Measurements from ENCODE around the gene AQP2.

AQP2 gene

DNA sequence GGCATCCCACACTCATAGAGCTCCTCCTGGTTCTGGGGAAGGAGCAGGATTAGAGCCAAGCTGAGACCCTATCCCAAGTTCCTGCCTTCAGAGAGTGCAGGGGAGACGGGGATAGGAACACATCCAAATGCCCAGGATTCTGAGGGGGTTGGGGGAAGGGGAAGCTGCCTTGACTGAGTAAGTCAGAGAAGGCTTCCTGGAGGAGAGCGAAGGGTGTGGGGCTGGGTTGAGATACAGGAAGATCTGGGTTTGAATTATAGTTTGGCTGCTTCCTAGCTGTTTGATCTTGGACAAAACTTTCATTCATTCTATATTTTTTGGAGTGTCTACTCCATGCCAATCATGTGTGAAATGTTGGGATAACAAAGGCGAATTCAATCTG, 8.0 kb upstream of the AQP2 start:
- DNase-seq, result no peak

DNA sequence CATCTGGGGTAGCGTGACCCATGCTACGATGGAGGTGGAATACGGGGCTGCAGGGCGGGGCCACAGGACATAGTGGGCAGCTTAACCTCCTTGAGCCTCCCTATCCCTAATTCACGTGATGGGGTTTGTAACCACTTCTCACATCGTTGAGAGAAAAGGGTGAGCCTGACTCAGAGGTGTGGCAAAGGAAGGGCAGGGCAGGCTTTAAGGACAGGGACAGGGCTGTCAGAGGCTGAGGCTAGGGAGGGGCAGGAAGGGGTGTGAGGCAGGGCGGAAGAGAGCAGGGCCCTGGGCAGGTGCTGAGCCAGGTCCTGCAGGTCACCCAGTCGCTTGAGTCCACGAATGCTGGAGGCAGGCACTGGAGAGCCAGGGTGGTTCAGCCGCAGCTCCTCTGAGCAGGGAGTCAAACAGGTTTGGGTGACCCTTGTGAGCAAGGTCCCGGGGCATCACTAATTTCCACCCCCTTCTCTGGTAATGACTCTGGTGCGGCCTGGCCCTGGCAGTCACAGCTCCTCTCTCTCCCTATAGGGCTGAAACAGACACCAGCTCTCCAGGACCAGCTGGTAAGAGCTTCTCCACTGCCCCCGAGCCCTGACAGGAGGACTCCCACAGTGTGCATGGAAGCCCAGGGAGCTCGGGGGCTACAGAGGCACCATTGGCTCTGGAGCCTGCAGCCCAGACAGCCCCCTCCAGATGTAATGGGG, 7.5 kb upstream of the AQP2 start:
- no peak for DNase-seq

DNA sequence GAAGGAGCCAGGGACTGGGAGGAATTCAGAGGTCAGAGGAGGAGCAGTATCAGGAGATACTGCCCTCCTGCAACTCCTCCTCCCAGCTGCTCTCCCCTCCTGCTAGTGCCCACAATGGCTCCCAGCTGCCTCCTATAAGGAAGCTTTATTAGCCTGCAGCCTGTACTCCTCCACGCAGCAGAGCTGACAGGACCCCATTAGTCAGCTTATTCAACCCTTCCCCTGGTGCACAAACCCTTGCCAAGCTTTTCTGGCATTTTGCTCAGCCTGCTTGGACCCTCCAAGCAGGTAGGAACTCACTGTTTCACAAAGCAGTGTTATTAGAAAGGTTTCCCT, 6.9 kb upstream of the AQP2 start:
- no peak for DNase-seq

DNA sequence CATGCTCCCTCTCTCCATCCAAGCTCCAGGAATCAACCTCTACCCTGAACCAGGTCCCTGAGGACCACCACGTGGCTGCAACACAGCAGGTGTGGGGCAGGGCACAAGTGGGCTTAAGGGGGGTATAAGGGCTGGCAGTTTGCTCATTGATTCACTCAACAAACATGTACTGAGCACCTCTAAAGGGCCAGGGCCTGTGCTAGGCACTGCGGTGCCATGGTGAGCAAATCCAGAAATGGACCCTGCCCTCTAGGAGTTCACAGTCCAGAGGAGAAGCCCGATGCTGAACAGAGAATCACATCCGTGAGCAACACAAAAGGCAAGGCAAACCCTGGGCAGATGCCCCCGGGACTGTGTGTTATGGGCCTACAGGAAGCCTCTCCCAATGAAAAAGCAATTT, 6.5 kb upstream of the AQP2 start:
- DNase-seq, result no peak

DNA sequence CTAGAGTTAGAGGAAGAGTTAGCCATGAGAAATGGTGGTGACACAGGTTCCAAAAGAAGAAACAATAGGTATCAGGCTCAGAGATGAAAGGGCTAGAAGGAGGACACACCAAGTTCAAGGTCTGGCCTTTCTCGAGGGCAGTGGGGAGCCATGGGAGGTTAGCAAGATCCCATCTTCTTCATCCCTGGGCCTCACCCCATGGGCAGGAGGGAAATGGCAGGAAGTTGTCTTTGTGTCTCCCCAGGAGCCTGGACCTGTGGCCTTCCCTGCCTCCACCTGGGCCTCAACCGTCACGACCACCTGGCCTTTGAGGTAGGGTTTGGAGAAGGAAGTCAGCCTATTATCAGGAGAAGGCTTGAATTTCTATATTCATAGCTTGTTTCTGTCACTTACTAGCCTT, 5.8 kb upstream of the AQP2 start:
- no peak for DNase-seq

DNA sequence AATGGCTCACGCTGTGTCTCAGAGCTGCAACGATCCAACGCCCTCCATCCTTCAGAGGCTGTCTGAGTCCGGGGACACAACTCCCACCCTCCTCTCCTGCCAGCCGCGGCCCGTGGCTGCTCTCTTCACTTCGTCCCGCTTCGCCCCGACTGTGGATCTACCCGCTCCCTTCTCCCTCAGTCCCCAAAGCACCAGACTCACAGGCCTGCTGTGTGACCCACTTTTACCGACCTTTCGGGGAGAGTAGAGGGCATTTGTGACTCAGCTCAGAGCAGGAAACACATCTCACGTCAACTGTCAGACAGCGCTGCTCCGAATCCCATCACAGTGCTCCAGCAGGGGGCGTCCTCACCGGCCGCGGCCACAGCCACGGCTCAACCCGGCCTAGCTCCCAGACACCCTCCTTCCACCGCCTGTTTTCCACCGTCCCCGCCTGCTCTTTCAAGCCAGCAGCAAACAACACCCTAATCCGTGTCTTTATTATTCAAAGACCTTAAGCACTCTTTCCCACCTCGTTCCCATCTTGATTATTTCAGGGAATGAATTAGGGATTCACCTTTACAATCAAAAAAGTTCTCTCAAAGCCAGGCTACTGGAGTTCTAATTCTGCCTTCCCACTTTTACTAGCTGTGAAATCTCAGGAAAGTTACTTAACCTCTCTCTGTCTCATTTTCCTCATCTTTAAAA, 5.0 kb upstream of the AQP2 start:
- no peak for DNase-seq

DNA sequence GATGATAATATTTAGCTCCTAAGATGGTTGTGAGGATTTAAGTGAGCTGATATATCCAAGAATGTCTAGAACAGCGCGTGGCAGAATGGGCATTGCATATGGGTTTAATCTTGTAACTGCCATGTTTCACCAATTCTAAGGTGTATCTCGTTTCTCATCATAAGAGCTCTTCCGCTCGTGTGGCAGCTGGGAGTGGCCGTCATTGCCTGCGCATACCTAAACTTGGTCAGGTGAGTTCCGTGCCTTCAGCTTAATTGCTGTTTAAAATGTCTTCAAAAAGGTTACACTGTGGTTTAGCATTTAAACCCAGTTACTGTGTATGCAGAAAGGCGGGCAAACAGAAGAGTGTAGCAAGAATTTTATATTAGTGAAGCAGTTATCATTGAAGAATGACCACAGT, 4.5 kb upstream of the AQP2 start:
- DNase-seq, result no peak

DNA sequence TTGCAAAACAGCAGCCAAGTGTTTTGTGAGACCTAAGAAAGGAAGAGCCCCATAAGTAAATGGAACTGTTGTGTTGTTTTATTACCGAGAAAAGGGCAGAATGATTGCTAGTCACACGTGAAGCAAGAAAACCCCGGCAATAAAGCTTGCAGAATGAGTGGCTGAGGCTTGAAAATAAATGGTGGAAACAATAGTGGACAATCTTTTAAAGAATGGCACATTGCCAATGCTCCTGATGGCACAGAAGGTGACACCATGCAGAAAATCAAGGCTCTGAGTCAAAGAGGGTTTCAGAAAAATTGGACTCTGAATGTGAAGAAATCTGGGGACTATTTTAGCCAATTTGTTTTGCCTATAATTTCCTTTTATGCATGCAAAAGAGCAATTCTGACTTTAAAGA, 4.0 kb upstream of the AQP2 start:
- DNase-seq, result no peak

DNA sequence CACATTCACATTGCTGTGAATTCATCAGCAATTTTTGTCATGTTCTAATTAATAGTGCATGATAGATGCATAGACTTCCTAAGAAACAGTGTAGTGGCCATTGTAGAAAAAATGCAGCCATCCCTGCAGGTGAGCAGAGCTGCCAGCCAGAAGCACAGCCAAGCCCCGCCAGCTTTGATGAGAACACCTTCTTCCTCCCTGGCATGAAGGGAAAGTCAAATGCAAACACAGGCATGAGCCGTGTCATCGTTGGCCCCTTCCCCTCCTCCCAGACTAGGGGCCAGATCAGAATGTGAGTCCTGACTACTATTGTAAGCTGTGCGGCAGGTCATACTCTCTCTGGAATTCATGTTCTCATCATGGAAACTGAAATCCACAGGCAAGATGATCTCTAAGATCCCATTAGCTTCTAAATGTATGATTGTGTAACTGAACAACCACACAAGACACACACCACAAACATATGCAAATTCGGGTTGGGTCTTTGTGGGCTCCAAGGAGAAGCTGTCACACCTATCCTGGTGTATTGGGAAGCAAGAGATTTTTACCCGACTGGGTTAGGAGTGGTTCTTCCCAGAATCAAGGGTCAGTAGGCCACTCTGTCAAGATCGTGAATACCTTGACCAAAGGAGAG, 2.8 kb upstream of the AQP2 start:
- no peak for DNase-seq

DNA sequence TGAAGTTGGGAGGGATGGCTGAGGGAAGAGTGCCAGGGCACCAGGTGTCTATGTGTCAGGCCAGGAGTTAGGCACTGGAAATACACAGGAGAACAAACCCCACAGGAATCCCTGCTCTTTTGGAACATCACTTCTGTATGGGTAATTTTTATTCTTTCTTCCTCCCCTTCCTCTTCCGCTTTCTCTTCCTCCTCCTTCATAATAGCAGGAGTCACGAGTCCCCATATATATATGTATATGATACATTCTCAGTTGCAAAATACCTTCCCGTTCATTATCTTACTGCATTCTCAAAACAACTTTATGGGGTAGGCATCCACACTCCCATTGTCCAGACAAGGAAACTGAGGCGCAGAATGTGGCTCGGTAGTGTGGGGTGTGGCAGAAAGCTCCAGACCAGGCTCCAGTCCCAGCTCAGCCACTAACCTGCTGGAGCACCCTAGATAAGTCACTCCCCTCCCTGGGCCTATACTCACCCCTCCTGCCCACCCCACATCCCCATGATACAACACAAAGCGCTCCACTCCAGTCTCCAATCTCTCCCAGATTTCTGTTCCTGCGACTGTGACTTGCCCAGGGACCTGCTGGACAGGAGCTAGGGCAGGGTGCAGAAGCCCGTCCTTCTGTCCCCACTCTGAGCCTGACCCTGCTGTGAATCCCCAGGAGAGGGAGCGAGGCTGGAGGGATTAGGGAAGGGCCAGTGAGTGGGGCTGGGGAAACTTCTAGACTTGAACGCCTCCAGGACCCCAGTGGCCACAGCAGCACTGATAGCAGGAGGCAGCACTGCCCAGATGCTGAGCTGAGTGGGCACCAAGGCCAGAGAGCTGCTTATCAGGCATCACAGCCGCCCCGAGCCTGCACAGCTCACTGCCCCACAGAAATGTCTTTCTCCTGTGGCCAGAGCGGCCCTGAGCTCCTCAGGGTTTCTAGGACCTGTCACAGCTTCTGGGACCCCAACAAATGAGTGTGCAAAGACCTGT, 1.4 kb upstream of the AQP2 start:
- DNase-seq, result no peak

DNA sequence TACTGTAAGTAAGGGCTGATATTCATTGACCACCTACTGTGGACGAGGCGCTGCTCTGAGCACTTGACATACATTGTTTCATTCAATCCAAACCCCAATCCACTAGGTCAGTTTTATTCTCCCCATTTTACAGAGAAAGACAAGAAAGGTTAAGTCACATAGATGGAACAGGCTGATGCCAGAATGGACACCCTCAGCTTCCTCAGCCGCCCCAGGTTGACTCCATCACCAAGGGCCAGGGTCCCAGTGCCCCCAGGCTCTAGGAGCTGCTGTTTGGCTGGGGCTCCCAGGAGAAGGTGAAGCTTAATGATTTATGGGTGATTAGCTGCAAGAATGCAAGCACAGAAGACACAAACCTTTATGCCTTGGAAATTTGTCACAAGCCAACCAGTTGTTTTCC, 671 bp upstream of the AQP2 start:
- no peak for DNase-seq

DNA sequence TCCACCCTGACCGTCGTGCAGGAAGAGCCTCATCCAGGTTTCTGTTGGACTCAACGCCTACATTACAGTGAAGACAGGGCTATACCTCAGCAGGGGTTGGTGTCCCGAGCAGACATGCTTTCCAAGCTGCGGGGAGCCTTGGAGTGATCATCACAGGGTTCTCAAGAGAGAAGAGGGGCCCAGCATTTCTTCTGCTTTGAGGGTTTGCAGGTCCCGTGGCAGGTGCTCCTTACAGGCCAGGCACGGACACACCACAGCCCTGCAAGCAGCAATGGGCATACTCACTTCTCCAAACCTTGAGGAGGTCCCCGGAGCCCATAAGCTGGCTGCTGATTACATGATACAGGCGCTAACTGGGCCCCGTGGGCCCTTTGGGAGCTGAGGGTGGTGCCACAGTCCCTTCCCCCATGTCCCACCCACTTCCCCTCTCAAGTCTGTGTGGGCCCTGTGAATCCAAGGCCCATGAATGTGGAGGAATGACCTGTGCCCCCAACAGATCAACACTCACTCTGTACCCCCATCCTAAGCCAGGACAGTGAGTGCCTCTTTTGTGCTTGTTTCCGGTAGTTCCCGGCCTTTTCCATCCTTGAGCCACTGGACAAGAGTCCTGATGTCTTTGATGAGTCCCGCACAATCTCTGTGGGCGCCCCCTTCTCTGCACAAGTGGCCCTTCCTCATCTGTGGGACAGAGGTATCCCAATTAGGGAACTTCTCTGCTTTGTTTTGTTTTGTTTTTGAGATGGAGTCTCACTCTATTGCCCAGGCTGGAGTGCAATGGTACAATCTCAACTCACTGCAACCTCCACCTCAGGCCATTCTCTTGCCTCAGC, 1.1 kb downstream of the AQP2 start:
- no peak for DNase-seq

DNA sequence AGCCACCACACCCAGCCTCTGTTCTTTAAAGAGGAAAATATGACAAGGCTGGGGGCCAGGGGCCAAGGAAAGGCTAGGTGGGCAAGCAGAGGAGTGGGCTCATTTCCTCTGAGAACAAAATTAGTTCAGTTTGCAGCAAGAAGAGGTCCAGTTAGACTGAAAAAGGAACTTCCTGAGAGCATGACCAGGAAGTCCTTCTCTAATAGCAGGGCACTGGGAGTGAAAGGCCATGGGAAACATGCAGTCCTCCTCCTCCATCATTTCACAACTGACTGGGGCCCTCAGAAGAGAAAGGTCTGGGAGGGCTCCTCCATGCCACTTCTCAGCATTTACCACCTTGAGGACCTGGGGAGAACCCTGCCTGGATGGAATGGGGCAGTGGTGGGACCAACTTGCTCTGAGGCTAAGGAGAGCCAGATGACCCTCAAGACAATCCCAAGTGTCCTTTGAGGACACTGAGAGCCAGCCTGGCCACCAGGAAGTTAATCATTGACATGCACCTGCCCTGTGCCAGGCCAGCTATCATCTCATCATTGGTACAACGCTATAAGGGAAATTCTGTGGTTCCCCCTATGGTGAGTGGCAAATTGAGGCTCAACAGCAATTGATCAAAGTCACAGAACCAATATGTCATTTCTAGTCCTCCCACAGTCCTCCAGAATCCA, 2.0 kb downstream of the AQP2 start:
- DNase-seq, result no peak

DNA sequence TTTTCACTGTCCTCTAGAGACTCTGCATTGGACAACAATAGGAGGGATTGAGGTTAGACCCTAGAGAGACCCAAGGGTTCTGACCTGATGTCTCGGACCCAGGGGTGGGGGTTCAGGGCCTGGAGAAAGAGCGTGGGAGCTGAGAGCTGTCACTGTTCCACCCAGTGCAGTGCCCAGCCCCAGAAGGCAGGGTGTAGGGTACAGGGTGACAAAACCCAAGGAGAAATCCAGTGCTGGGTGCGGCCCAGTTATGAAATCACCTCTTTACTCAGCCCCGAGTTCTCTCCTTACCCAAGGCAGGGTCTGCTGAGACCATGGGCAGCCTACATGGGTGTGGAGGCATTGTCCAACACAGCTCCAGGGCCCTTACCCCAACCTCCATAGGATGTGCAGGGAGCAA, 2.6 kb downstream of the AQP2 start:
- no peak for DNase-seq

DNA sequence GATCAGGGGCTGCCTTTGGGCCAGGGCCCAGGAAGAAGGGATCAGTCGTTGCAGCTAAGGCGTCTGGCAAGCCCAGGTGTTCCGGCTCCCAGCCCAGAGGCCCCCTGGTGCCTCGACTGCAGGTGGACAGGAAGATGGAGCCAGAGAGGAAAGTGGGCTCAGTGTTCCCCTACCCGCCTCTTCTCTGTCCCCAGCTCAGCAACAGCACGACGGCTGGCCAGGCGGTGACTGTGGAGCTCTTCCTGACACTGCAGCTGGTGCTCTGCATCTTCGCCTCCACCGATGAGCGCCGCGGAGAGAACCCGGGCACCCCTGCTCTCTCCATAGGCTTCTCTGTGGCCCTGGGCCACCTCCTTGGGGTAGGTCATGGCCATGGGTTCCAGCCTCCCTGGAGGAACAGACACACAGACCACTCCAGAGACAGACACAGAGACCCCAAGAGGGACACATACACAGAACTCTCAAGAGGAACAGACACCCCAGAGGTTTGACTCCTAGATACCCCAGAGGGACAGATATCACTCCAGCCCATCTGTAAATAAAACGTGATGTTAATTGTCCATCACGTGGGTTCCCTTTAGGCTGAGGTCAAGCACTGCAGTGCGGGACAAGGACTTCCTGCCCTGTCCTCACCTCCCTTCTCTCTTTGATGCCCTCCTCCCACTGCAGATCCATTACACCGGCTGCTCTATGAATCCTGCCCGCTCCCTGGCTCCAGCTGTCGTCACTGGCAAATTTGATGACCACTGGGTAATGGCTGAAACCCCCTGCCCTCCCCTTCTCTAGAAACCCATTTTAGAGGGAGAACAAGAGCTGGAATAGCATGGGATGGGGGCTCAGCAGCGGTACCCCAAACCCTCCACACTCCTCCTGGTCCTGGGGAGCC, 3.7 kb downstream of the AQP2 start:
- DNase-seq, result no peak

DNA sequence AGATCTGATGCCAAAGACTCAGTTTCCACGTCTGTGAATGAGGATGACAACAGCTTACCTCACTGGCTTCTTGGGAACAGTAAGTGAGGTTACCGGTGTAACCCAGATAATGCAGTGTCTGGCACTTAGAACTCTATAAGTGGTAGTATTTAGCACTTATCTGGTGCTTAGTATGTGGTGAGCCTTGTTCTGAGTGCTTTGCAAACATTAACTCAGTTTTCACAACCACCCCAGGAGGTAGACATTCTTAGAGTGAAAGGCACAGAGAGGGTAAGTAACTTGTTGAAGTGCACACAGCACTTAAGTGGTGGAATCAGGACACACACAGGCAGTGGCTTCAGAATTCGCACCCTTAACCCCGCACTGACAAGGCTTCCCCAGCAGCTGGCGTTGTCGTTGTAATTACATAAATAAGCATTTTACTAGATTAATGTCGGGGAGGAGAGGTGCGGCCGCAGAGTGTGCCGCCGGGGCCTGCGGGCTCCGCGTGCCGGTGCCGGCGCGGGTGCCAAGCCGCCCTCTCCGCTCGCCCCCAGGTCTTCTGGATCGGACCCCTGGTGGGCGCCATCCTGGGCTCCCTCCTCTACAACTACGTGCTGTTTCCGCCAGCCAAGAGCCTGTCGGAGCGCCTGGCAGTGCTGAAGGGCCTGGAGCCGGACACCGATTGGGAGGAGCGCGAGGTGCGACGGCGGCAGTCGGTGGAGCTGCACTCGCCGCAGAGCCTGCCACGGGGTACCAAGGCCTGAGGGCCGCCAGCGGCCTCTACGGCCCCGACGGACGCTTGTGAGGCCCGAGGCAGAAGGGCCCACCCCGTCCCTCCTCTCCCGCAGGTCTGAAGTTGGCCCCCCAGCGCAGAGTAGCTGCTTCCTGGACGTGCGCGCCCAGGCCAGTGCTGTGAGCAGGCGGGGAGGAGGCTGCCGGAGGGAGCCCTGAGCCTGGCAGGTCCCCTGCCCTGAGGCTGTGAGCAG, 4.6 kb downstream of the AQP2 start:
- DNase-seq, result no peak

DNA sequence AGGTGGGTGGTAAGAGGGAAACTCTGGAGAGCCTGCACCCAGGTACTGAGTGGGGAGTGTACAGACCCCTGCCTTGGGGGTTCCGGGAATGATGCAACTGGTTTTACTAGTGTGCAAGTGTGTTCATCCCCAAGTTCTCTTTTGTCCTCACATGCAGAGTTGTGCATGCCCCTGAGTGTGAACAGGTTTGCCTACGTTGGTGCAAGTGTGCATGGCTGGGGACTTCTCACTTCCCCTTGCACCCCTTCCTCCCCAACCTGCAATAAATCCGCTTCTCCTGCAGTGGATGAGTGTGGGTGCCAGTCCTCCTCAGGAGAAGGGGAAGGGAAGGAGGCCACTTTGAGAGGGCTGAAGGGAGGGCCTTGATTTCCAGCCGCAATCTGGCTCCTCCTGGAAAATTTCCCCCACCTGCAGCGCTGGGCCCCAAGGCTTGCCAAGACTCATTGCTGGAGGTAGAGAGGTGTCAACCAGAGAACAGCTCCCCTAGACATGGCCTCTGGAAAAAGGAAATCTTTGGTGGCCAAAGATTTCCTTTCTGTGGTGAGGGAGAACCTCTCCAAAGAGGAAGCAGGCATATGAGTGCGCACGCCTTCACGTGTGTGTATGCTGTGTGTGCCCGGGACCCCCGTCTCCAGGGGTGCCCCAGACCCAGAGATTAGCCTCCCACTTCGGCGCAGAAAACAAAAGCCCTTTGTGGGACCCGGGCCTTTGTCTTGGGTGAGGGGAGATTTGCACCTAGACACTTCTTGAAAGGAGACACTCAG, 5.5 kb downstream of the AQP2 start:
- no peak for DNase-seq

DNA sequence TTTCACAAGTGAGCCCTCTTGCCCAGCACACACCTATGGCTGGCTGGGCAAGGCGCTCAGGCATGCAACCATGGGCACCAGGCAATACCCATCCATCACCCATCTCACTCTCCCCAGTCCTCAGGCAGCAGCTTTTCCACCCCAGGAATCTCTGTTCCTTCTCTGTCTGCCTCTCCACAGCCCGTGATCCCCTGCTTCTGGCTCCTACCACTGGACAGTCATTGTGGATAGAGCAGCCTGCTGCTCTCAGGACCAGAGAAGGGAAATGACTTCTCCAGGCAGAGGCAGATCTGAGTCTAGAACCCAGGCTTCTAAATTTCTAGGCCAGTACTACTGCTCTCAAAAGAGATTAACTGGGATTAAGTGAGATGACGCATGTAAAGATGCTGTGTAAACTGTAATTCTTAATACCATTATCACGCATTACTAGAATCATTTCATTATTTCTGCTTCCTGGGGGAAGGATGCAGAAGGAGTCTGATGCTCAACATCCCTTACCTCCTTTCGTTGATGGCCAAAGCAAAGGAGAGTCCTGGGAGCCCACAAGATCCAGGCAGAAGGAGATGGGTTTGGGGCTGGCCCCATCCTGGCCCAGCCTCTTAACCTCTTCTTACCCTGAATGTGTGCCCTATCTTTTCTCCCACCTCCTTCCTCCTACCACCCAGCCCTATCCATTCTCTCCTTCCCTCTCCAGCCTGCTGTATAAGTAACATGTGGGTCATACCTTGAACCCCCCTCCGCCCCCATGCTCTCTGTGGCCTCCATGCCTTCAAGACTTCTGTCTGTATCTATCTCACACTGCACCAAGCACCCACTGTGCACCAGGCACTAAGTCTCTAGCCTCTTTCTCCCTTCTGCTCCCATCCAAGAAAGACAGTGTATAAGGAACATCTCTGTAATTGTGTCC, 6.4 kb downstream of the AQP2 start:
- DNase-seq, result no peak

All from NCI-H2081 treated with DMSO at 0.1 percent for 48 hours (cell line).